Renal cortical epithelial cell (primary cell): Measurements from ENCODE around the gene CENPX. TPM values are rescaled to one million over a fixed set of nuclear protein-coding genes. Genes with fewer than 3 reads are reported as not detected.

Experiments
- DNase-seq: peaks from one replicate; pipeline ENCODE4 v3.0.0-alpha.2; 2011; ENCODE audit warnings: low read depth
- total RNA-seq: library from RNA; depleted of rRNA; stranded (reverse); fragments of >200 nt; gene quantifications from 2 replicates; pipeline ENCODE4 v1.2.3, GENCODE V29; 2014

The CENPX gene
- total RNA-seq, 1 donor from 2014 or later, result 13.6 TPM

DNA sequence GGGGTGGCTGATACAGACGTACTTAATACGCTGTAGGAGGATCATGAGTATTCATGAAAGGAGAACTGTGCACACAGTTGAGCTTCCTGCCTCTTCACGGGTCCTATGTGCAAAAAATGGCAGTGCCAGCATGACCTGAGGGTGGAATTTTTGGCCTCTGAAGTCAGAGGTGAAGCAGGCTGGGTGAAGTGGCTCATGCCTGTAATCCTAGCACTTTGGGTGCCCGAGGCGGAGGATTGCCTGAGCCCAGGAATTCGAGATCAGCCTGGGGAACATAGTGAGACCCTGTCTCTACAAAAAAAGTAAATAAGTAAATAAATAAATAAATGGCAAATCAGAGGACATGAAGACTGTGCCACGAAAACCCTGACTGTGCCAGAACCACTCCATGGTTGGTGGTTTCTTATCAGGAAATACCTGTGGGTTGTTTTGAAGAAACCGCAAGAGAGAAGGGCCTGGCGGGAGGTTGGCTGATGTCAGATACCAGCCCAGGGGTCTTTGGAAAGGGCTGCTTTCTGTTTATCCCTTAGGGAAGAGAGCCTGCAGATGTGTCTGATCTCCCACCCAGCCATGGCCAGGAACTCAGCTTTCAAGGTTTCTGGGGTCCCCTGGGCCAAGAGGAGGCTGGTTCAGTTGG is 41.9 kb downstream of the CENPX start:
- no peak for DNase-seq

DNA sequence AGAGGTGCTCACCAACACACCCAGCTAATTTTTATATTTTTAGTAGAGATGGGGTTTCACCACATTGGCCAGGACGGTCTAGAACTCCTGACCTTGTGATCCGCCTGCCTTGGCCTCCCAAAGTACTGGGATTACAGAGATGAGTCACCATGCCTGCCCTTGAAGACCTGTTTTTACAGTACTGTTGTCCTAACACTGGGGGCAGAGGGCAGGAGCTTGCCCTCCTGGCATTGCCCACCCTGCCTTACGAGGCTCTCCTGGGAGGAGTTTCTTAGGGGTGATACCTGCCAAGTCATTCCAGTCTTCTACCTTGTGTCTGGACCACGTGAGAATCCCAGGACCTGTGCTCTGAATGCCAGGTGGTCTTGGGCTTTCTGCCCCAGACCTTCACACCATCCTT is 42.6 kb downstream of the CENPX start:
- no peak for DNase-seq

DNA sequence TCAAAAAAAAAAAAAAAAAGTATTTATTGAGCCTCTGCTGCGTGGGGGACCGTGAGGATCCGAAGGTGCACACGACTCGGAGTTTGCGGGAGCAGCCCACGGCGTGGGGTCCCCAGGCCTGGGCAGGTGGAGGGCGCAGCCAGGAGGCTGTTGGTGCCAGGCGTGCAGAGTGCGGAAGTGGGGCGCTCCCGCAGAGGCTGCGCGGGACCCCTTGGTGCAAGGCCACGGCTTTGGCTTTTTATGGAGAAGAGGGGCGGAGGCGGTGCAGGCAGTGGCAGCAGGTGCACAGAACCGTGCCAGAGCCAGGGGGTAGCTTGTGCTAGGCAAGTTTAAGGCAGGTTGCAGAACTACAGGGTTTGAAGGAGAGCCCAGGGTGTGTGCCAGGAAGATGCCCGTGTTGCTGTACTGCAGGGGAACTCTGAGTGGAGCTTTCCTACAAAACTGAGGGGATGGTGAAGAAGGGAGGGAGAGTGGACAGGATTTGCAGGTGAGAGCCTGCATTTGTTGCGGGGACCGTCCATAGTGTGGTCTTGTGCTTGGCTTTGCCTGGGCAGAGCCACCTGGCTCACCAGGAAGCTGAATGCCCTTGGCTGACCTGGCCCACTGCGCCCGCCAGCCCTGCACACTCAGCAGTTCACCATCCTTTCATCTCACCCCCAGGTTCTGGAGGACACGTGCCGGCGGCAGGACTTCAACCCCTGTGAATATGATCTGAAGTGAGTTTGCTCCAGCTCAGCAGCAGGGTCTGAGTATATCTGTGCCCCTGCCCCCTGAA is 44.0 kb downstream of the CENPX start:
- no peak for DNase-seq

DNA sequence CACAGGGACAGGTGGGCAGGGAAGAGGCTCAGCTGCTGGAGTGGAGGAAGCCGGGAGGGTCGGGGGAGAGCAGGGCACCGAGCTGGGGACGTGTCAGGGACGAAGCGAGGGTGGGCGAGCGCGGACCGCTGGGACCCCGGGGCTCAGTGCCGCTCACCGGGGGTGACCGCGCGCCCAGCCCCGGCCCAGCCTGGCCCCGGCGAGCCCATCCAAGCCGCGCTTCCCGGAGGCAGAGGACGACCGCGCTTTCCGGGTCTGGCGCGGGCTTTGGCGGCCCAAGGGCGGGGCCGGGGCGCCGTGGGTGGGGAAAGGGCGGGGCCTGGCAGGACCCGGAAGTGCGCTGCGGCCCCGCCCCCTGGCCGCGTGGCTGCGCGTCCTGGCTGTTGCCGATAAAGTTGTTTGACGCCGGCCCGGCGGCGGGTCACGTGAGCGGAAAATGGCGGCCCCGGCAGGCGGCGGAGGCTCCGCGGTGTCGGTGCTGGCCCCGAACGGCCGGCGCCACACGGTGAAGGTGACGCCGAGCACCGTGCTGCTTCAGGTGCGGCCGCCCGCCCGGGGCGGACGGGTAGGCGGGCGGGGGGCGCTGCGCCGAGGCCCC is 45.4 kb downstream of the CENPX start, which contains the start of gene ASPSCR1:
ASPSCR1 (plus strand) TSS at position 419 of the 598 bp plus-strand sequence; CDS start at position 437, 18 bp downstream.
- DNase-seq, result peak; percentile 60

DNA sequence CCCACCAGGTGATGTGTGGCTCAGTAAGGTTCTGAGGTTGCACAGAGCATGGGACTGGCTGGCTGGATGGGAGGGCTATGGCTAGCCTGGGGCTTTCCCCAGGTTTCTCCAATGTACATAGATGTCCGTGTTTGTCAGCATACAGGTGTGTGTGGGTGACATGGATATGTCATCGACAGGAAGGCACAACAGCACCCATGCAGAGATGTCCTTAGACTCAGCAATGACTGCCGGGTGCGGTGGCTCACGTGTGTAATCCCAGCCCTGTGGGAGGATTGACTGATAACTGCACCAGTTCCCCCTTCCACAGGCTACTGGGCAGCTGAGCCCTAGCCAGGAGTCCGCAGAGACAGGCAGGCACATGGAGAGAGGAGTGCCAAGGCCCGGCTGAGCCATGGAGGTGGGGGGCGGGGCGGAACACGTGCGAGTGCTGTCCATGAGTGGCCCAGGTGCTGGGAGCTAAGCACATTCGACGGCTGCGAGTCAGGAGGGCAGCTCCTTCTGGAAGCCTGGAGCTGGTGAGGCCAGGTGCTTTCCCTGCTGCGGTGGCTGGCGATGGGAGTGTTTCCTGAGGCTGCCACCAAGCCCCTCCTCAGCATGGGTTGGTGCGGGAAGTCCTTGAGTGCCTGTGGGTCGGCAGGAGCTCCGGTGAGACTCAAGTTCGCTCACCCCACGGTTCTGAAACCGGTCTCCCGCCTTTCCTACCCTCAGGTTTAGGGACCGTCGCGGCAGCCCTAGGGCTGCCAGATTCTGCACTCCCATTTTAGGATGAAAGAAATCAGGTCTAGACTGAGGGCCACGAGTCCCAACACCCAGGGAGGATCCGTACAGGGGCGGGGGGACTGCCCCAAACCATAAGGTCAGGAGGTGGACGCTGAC is 46.1 kb downstream of the CENPX start:
- DNase-seq, result no peak

DNA sequence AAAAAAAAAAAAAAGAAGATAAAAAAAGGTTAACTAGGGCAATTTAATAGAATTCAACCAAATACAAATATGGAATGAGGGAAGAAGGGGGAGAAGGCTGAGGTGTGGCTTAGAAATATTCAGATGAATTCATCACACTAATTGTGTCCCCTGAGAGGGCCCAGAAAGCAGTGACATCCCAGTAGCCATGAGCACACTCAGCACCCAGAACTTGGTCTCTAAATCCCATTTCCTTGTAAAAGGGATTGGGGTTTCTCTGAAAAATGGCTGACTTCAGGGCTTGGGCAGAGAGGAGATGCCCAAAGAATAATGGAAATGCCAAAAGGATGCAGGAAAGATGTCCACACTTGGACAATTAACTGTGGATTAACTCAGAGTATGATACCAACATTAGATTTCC is 49.2 kb downstream of the CENPX start:
- DNase-seq, result no peak

DNA sequence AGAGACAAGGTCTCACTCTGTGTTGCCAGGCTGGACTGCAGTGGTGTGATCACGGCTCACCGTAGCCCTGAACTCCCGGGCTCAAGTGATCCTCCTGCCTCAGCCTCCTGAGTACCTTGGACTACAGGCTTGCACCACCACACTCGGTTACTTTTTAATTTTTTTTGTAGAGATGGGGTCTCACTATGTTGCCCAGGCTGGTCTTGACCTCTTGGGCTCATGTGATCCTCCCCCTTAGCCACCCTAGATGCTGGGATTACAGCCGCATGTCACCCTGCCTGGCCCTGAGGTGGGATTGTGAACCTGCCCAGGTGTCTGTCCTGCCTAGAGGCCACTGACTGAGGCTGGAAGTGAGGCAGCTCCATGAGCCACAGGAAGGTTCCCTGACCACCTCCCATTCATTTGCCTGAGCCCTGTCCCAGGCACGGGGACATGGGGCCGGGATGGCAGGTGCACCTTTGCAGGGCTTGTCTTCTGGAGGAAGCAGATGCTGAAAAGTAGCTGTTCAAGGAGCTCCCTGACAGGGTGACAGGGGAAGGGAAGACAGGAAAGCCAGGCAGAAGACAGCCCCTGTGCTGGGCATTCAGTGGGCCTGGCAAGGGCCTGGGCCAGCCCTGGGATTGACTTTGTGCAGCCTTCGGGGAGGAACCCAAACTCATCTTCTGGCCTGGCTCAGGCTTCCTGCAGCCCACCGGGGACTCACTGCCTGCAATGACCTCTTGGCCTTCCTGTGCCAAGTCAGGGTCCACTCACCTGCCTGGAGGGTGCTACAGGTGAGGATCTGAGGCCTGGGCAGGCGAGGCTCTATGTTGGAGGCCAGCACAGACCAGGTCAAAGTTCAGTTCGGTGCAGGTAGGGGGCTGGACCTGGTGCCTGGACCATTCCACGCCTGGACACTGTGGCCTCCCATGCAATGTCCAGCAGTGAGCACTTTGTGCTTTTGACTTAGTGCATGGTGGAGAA is 53.5 kb downstream of the CENPX start:
- DNase-seq, result no peak

Other genes with a start within 250 kb of the CENPX start
- not detected in 2 replicates for gene GCGR, start 218.7 kb downstream of the CENPX start, total RNA-seq
- gene MCRIP1, start 189.6 kb downstream of the CENPX start, total RNA-seq, result 55.0 and 101 TPM in 2 replicates
- gene PPP1R27, start 187.8 kb downstream of the CENPX start, total RNA-seq, result not detected in 2 replicates
- 1,064 and 1,065 TPM in 2 replicates for gene P4HB, start 162.3 kb downstream of the CENPX start, total RNA-seq
- gene ARHGDIA, start 151.5 kb downstream of the CENPX start, total RNA-seq, result 161 and 237 TPM in 2 replicates
- gene ALYREF, start 131.3 kb downstream of the CENPX start, total RNA-seq, result 46.8 and 109 TPM in 2 replicates
- gene ANAPC11, start 131.2 kb downstream of the CENPX start, total RNA-seq, result 77.3 and 104 TPM in 2 replicates
- gene NPB, start 120.6 kb downstream of the CENPX start, total RNA-seq, result 0.25 and 3.3 TPM in 2 replicates
- gene PCYT2, start 111.5 kb downstream of the CENPX start, total RNA-seq, result 18.6 and 47.2 TPM in 2 replicates
- 17.9 and 20.4 TPM in 2 replicates for gene SIRT7, start 104.7 kb downstream of the CENPX start, total RNA-seq
- gene MAFG, start 95.1 kb downstream of the CENPX start, total RNA-seq, result 11.3 and 14.4 TPM in 2 replicates
- 69.3 and 122 TPM in 2 replicates for gene PYCR1, start 85.6 kb downstream of the CENPX start, total RNA-seq
- not detected in 2 replicates for gene MYADML2, start 75.6 kb downstream of the CENPX start, total RNA-seq
- gene NOTUM, start 61.7 kb downstream of the CENPX start, total RNA-seq, result 0.05 TPM in 1 of 2 replicates, not detected in the other
- 12.6 and 18.8 TPM in 2 replicates for gene ASPSCR1, start 45.2 kb downstream of the CENPX start, total RNA-seq
- gene LRRC45, start 427 bp upstream of the CENPX start, total RNA-seq, result 15.2 and 15.8 TPM in 2 replicates
- gene RAC3, start 8.8 kb upstream of the CENPX start, total RNA-seq, result 7.7 and 16.8 TPM in 2 replicates
- 19.4 and 35.4 TPM in 2 replicates for gene DCXR, start 14.8 kb upstream of the CENPX start, total RNA-seq
- gene RFNG, start 28.9 kb upstream of the CENPX start, total RNA-seq, result 27.3 and 31.0 TPM in 2 replicates
- 112 and 119 TPM in 2 replicates for gene GPS1, start 29.0 kb upstream of the CENPX start, total RNA-seq
- 66.3 and 79.9 TPM in 2 replicates for gene DUS1L, start 42.9 kb upstream of the CENPX start, total RNA-seq
- 84.0 and 103 TPM in 2 replicates for gene FASN, start 75.4 kb upstream of the CENPX start, total RNA-seq
- 7.3 and 28.2 TPM in 2 replicates for gene CCDC57, start 190.0 kb upstream of the CENPX start, total RNA-seq
- 290 and 393 TPM in 2 replicates for gene SLC16A3, start 206.2 kb upstream of the CENPX start, total RNA-seq